Trophoblast cell (in vitro differentiated cells and primary cell): ENCODE measurements around the gene DHRS7. TPM values are rescaled to one million over a fixed set of nuclear protein-coding genes. Genes with fewer than 3 reads are reported as not detected.

Experiments
- DNase-seq, 2 donors: peaks; one replicate each; pipeline ENCODE4 v3.0.0-alpha.2; 2016
- H2AFZ ChIP-seq: 2 replicates; pipeline ENCODE4 v1.6.1; 2013; ENCODE audit warnings: low read length, moderate library complexity, mild to moderate bottlenecking; ENCODE audit not compliant: insufficient read depth, poor library complexity
- H2AK5ac ChIP-seq: 2 replicates; pipeline ENCODE4 v1.6.1; 2013; ENCODE audit warnings: mild to moderate bottlenecking, low read length
- H2BK120ac ChIP-seq: 2 replicates; pipeline ENCODE4 v1.6.1; 2013; ENCODE audit warnings: low read length, mild to moderate bottlenecking, moderate library complexity; ENCODE audit not compliant: insufficient read depth, poor library complexity
- H2BK12ac ChIP-seq: 2 replicates; pipeline ENCODE4 v1.6.1; 2013; ENCODE audit warnings: mild to moderate bottlenecking, low read length, moderate library complexity
- H2BK5ac ChIP-seq: 2 replicates; pipeline ENCODE4 v1.6.1; 2013; ENCODE audit warnings: low read length, low read depth, moderate library complexity, mild to moderate bottlenecking; ENCODE audit not compliant: poor library complexity
- H3K14ac ChIP-seq: 2 replicates; pipeline ENCODE4 v1.6.1; 2013; ENCODE audit warnings: mild to moderate bottlenecking, low read length
- H3K18ac ChIP-seq: 2 replicates; pipeline ENCODE4 v1.6.1; 2013; ENCODE audit warnings: mild to moderate bottlenecking, low read length
- H3K23ac ChIP-seq: 2 replicates; pipeline ENCODE4 v1.6.1; 2013; ENCODE audit warnings: low read length
- H3K27ac ChIP-seq: 2 replicates; pipeline ENCODE4 v1.5.1; 2013; ENCODE audit warnings: low read depth, mild to moderate bottlenecking, inconsistent platforms, low read length, moderate library complexity
- H3K27me3 ChIP-seq: 2 replicates; pipeline ENCODE4 v1.6.1; 2013; ENCODE audit warnings: inconsistent platforms, mild to moderate bottlenecking, low read length, moderate library complexity; ENCODE audit not compliant: insufficient read depth
- H3K36me3 ChIP-seq, 2 experiments: 1 replicate in 1 of 2; 2 replicates in 1 of 2; pipeline ENCODE4 v1.6.1; 2013; ENCODE audit warnings: low read length in 2 of 2, mild to moderate bottlenecking in 2 of 2, moderate library complexity in 1 of 2; ENCODE audit not compliant: insufficient read depth in 2 of 2, control insufficient read depth in 1 of 2
- H3K4ac ChIP-seq: 2 replicates; pipeline ENCODE4 v1.6.1; 2013; ENCODE audit warnings: low read depth, mild to moderate bottlenecking, low read length, moderate library complexity
- H3K4me1 ChIP-seq, 2 experiments: 1 replicate in 1 of 2; 2 replicates in 1 of 2; pipeline ENCODE4 v1.6.1; 2013; ENCODE audit warnings: low read length in 2 of 2, mild to moderate bottlenecking in 2 of 2, moderate library complexity in 1 of 2; ENCODE audit not compliant: insufficient read depth in 2 of 2, control insufficient read depth in 1 of 2
- H3K4me2 ChIP-seq: 2 replicates; pipeline ENCODE4 v1.6.1; 2013; ENCODE audit warnings: inconsistent platforms, mild to moderate bottlenecking, low read length, moderate library complexity
- H3K4me3 ChIP-seq: 2 replicates; pipeline ENCODE4 v1.5.1; 2013; ENCODE audit warnings: mild to moderate bottlenecking, low read depth, low read length, inconsistent platforms
- H3K79me1 ChIP-seq: one replicate; pipeline ENCODE4 v1.6.1; 2013; ENCODE audit warnings: low read length
- H3K79me2 ChIP-seq: 2 replicates; pipeline ENCODE4 v1.6.1; 2013; ENCODE audit warnings: low read length, mild to moderate bottlenecking; ENCODE audit not compliant: control insufficient read depth, insufficient read depth, poor library complexity
- H3K9ac ChIP-seq: 2 replicates; pipeline ENCODE4 v1.6.1; 2013; ENCODE audit warnings: mild to moderate bottlenecking, low read length
- H3K9me3 ChIP-seq: 2 replicates; pipeline ENCODE4 v1.6.1; 2013; ENCODE audit warnings: low read depth, mild to moderate bottlenecking, control low read depth, inconsistent platforms, low read length; ENCODE audit not compliant: insufficient read depth
- H4K12ac ChIP-seq: 2 replicates; pipeline ENCODE4 v1.6.1; 2013; ENCODE audit warnings: low read depth, mild to moderate bottlenecking, low read length, moderate library complexity
- H4K8ac ChIP-seq: 2 replicates; pipeline ENCODE4 v1.6.1; 2013; ENCODE audit warnings: low read depth, mild to moderate bottlenecking, low read length, moderate library complexity
- H4K91ac ChIP-seq: one replicate; pipeline ENCODE4 v1.6.1; 2013; ENCODE audit warnings: low read depth, mild to moderate bottlenecking, low read length, moderate library complexity
- WGBS: extraction: QIAGEN DNeasy Blood & Tissue Kit; methylation state at CpG from one replicate; pipeline ENCODE4 v1.1.7; 2013; ENCODE audit warnings: missing lambda C conversion rate; ENCODE audit not compliant: insufficient read length, insufficient coverage; ENCODE audit errors: extremely low coverage; 5-methylcytosine and 5-hydroxymethylcytosine counted together
- polyA plus RNA-seq: library from polyadenylated mRNA; stranded (reverse); fragments of 200-250 nt; gene quantifications from 2 replicates; pipeline ENCODE4 v1.2.3, GENCODE V29; 2013

Gene DHRS7
- 37.3 and 38.0 TPM in 2 replicates for polyA plus RNA-seq

GRCh38 chr14:60164712-60165546, at the start of gene DHRS7:
TSS of gene DHRS7 (minus strand) at chr14:60165398. CDS start at chr14:60165309, 89 bp downstream.
- Histone ChIP-seq H3K23ac (no peak within 1 kb of the TSS), H3K4me2 (peak within 1 kb of the TSS; percentile 93), H3K4me3 (peak within 1 kb of the TSS; percentile 98), H2BK120ac (peak within 1 kb of the TSS; percentile 92), H2BK5ac (peak within 1 kb of the TSS; percentile 70), H3K4ac (peak within 1 kb of the TSS; percentile 83), H2BK12ac (peak within 1 kb of the TSS; percentile 24), H4K8ac (peak within 1 kb of the TSS; percentile 96), H3K4me1 (peaks cover 0 to 2% of the 10 kb centered on the region in 2 experiments), H3K18ac (peak within 1 kb of the TSS; percentile 96), H2AFZ (peak within 1 kb of the TSS; percentile 94), H3K27ac (peak within 1 kb of the TSS; percentile 66), H3K36me3 (peaks cover 0 to 7% of the 10 kb centered on the region in 2 experiments), H3K79me1 (peaks cover 6% of the 10 kb centered on the region), H3K27me3 (no peaks in the 10 kb centered on the region), H3K9me3 (no peaks in the 10 kb centered on the region), H4K12ac (peak within 1 kb of the TSS; percentile 92), H2AK5ac (peak within 1 kb of the TSS; percentile 57), H3K14ac (peak within 1 kb of the TSS; percentile 94), H3K79me2 (peaks cover 7% of the 10 kb centered on the region), H4K91ac (peak within 1 kb of the TSS; percentile 85), H3K9ac (peak within 1 kb of the TSS; percentile 90)
- no CpG with 5 or more reads among the region's 68 CpGs for WGBS
- DNase-seq, result peak; percentile 85 to 89

- Histone ChIP-seq H2BK12ac (no peak overlapping the region), H3K4me3 (no peak overlapping the region), H3K18ac (no peak overlapping the region), H4K91ac (no peak overlapping the region), H3K79me1 (no peaks in the 10 kb centered on the region), H4K12ac (no peak overlapping the region), H2AK5ac (no peak overlapping the region), H3K4me2 (no peak overlapping the region), H4K8ac (no peak overlapping the region), H2BK120ac (no peak overlapping the region), H3K9me3 (no peaks in the 10 kb centered on the region), H3K4ac (no peak overlapping the region), H3K9ac (no peak overlapping the region), H3K23ac (no peak overlapping the region), H3K27ac (no peak overlapping the region), H3K14ac (no peak overlapping the region), H2AFZ (no peak overlapping the region), H3K36me3 (no peaks in the 10 kb centered on the region), H3K4me1 (no peaks in the 10 kb centered on the region), H3K27me3 (no peaks in the 10 kb centered on the region), H2BK5ac (no peak overlapping the region), H3K79me2 (peaks cover 2% of the 10 kb centered on the region)
- WGBS, result no CpG with 5 or more reads among the region's 1 CpG
- no peak for DNase-seq
These were observed 49.4 kb upstream of the DHRS7 start for GRCh38 chr14:60214415-60215126.

- no peak overlapping the region for H3K4ac ChIP-seq
- H4K12ac ChIP-seq, result no peak overlapping the region
- no peaks in the 10 kb centered on the region for H3K4me1 ChIP-seq
- DNase-seq, result no peak
- no peak overlapping the region for H3K23ac ChIP-seq
- no peak overlapping the region for H2AFZ ChIP-seq
- no peak overlapping the region for H3K9ac ChIP-seq
- H4K91ac ChIP-seq, result no peak overlapping the region
- no peak overlapping the region for H3K4me3 ChIP-seq
- no peak overlapping the region for H2AK5ac ChIP-seq
- no CpG with 5 or more reads among the region's 3 CpGs for WGBS
- no peak overlapping the region for H3K27ac ChIP-seq
- H2BK12ac ChIP-seq, result no peak overlapping the region
- H3K18ac ChIP-seq, result no peak overlapping the region
- no peak overlapping the region for H3K4me2 ChIP-seq
- H3K36me3 ChIP-seq, result no peaks in the 10 kb centered on the region
- no peak overlapping the region for H2BK120ac ChIP-seq
- H3K9me3 ChIP-seq, result no peaks in the 10 kb centered on the region
- H3K14ac ChIP-seq, result no peak overlapping the region
- H4K8ac ChIP-seq, result no peak overlapping the region
- H2BK5ac ChIP-seq, result no peak overlapping the region
- H3K79me1 ChIP-seq, result no peaks in the 10 kb centered on the region
- no peaks in the 10 kb centered on the region for H3K27me3 ChIP-seq
- peaks cover 2% of the 10 kb centered on the region for H3K79me2 ChIP-seq
These were observed 48.8 kb upstream of the DHRS7 start for GRCh38 chr14:60214003-60214402.

GRCh38 chr14:60212503-60213371, 47.5 kb upstream of the DHRS7 start:
- H2BK5ac ChIP-seq, result no peak overlapping the region
- no peak overlapping the region for H3K4me2 ChIP-seq
- DNase-seq, result no peak
- H4K12ac ChIP-seq, result no peak overlapping the region
- H3K18ac ChIP-seq, result no peak overlapping the region
- H3K9ac ChIP-seq, result no peak overlapping the region
- WGBS, result no CpG with 5 or more reads among the region's 5 CpGs
- H3K4me1 ChIP-seq, result no peaks in the 10 kb centered on the region
- H2BK120ac ChIP-seq, result no peak overlapping the region
- H2BK12ac ChIP-seq, result no peak overlapping the region
- H3K79me1 ChIP-seq, result no peaks in the 10 kb centered on the region
- H4K8ac ChIP-seq, result no peak overlapping the region
- no peak overlapping the region for H3K14ac ChIP-seq
- H3K27me3 ChIP-seq, result no peaks in the 10 kb centered on the region
- H3K79me2 ChIP-seq, result peaks cover 2% of the 10 kb centered on the region
- no peak overlapping the region for H3K4me3 ChIP-seq
- no peak overlapping the region for H2AFZ ChIP-seq
- H2AK5ac ChIP-seq, result no peak overlapping the region
- no peaks in the 10 kb centered on the region for H3K36me3 ChIP-seq
- H3K23ac ChIP-seq, result no peak overlapping the region
- H3K9me3 ChIP-seq, result peaks cover under 1% of the 10 kb centered on the region
- no peak overlapping the region for H4K91ac ChIP-seq
- no peak overlapping the region for H3K4ac ChIP-seq
- no peak overlapping the region for H3K27ac ChIP-seq
